GM12892 (cell line): Measurements from ENCODE around the gene CDC42BPG.

Experiments
- POLR2A ChIP-seq: IDR thresholded peaks from 2 replicates; pipeline ENCODE4 v1.6.1; 2011; ENCODE audit warnings: low read depth, low read length, control low read depth
- TAF1 ChIP-seq: IDR thresholded peaks from 2 replicates; pipeline ENCODE4 v1.6.1; 2011; ENCODE audit warnings: low read depth, mild to moderate bottlenecking, control low read depth, low read length, borderline replicate concordance

GRCh38 chr11:64846998-64847666, 2.7 kb upstream of the CDC42BPG start:
- TF ChIP-seq POLR2A (no peak), TAF1 (no peak)
